HG02588 (cell line): Measurements from ENCODE around the gene OR10R2.

Source experiments
- ATAC-seq: cut with Tn5 transposase; IDR thresholded peaks from one replicate; pipeline ENCODE4 v1.9.1; 2021; ENCODE audit warnings: mild to moderate bottlenecking, moderate library complexity; ENCODE audit not compliant: unreplicated experiment

OR10R2 gene

GRCh38 chr1:158521666-158522058 lies 49.6 kb downstream of the OR10R2 start:
- ATAC-seq = no peak

GRCh38 chr1:158527190-158527815 lies 55.3 kb downstream of the OR10R2 start:
- ATAC-seq = no peak
